Inflammatory macrophage (primary cell): ENCODE results near the gene PDCD4.

Source experiments
- DNase-seq, 2 donors: peaks; one replicate each; pipeline ENCODE4 v3.0.0-alpha.2; 2020 to 2022

The PDCD4 gene

GRCh38 chr10:110919971-110920881 lies 48.5 kb downstream of the PDCD4 start:
- DNase-seq: peak; percentile 54 to 71

GRCh38 chr10:110923856-110924493 lies 52.2 kb downstream of the PDCD4 start:
- DNase-seq: no peak

GRCh38 chr10:110927461-110927860 lies 55.7 kb downstream of the PDCD4 start:
- no peak for DNase-seq

- DNase-seq: peak in 1 of 2 donors; percentile 9
These were observed 60.1 kb downstream of the PDCD4 start for GRCh38 chr10:110931769-110932381.

GRCh38 chr10:110932505-110933180 lies 60.9 kb downstream of the PDCD4 start:
- DNase-seq: no peak

GRCh38 chr10:110936757-110937156 lies 65.0 kb downstream of the PDCD4 start:
- DNase-seq: no peak

- DNase-seq: no peak
These were observed 67.7 kb downstream of the PDCD4 start for GRCh38 chr10:110939419-110939818.

- DNase-seq: peak in 1 of 2 donors; percentile 5
These were observed 73.2 kb downstream of the PDCD4 start for GRCh38 chr10:110944792-110945396.

- no peak for DNase-seq
These were observed 74.8 kb downstream of the PDCD4 start for GRCh38 chr10:110946496-110946895.

- no peak for DNase-seq
These were observed 75.4 kb downstream of the PDCD4 start for GRCh38 chr10:110947061-110947595.
